GM20000 (cell line): ENCODE measurements around the gene LRRC36.

Experiments used
- DNase-seq: peaks from one replicate; pipeline ENCODE4 v3.0.0; 2012; ENCODE audit warnings: low spot score
- TF ChIP-seq, protein P1 (sequence below): IDR thresholded peaks from 2 replicates; pipeline ENCODE4 v1.5.1; 2012; ENCODE audit warnings: mild to moderate bottlenecking, control low read depth; ENCODE audit errors: extremely low read depth, missing control alignments

Gene LRRC36

DNA sequence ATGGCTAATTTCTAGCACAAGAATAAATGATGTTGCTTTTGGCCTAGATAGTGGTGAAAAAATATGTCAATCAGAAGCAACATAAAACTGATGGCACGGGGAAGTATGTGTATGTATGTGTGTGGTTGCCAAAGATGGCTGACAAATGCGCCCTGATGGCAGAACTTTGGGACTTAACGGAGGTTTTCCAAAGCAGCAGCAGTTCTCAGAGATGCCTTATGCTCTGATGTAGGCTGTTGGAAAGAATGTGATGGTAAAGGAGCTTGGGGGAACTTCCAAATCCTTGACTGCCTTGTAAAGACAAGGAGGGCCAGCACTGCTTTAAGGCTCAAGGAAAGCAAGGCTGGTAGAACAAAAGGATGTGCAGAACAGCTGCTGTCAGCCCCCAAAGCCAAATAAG, 16.1 kb upstream of the LRRC36 start:
- TF ChIP-seq, protein P1, sequence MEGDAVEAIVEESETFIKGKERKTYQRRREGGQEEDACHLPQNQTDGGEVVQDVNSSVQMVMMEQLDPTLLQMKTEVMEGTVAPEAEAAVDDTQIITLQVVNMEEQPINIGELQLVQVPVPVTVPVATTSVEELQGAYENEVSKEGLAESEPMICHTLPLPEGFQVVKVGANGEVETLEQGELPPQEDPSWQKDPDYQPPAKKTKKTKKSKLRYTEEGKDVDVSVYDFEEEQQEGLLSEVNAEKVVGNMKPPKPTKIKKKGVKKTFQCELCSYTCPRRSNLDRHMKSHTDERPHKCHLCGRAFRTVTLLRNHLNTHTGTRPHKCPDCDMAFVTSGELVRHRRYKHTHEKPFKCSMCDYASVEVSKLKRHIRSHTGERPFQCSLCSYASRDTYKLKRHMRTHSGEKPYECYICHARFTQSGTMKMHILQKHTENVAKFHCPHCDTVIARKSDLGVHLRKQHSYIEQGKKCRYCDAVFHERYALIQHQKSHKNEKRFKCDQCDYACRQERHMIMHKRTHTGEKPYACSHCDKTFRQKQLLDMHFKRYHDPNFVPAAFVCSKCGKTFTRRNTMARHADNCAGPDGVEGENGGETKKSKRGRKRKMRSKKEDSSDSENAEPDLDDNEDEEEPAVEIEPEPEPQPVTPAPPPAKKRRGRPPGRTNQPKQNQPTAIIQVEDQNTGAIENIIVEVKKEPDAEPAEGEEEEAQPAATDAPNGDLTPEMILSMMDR, result no peak

DNA sequence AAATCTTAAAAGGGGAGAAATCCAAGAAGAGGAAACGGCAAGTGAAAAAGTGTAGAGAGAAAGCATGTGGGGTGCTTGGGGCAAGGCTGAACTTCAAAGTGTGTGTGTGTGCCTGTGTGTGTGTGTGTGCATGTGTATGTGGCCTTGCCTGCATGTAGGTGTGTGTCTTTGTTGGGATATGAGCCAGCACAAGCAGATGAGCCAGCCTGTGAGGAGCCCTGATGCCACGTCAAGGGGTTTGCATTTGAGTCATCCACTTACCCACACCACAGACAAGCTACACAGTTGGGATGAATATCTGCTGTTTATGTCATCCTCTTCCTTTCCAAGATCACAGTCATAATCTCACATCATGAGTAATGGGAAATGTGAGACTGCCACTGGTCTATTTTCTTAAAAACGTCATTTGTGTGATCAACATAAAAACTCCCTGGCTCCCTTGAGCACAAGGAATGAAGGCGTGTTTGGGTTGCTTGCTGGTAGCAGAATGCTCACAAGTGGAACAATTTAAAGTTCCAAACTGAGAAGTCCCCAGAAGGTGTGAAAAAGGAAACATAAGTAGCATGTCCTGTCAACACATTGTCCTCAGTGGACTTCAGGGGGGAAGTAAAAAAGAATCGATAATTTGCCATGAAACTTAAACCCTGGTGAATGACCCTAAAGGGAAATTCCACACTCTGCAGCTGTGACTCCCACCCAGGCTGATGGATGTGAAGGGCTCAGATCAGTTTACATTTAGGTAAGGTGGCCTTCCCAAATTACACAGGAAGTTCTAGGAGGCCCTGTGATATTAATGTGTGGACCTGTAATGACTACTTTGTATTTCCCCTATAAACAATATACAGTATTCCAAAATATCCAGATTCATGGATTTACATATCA, 14.8 kb upstream of the LRRC36 start:
- TF ChIP-seq, protein P1, result no peak
- DNase-seq, result peak; percentile 71

More for the DNA sequence above, 16.1 kb upstream of the LRRC36 start:
- DNase-seq, result no peak

DNA sequence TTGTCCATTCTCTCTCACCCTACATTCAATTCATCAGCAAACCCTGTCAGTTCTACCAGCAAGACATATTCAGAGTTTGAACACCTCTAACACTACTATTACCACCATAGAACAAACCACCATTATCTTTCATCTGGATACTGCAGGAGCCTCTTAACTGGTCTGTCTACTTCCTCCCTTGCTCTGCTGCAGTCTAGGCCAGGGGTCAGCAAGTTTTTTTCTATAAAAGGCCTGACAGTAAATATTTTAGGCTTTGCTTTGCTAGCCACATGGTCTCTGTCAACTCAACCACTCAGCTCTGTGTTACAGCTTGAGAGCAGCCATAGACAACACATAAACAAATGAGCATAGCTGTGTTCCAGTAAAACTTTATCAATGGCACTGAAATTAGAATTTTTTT, 13.9 kb upstream of the LRRC36 start:
- TF ChIP-seq, protein P1, result no peak
- no peak for DNase-seq

DNA sequence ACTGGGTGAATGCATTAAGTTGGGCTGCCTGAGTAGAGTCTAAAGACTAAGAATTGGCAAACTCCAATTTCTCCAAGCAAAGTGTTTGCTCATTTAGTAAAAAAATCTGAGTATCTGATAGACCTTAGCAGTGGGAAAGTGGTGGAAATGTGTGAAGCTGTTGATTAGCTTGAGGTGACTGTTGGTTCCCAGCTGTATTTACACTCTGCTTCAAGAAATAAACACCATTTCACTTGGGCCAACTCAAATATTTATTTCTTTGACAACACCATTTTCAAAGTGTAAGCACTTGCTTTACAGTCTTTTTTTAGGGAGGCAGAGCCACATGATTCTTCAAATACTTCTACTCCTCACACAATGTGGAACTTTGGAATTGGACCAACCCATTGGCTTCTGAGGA, 8.8 kb upstream of the LRRC36 start:
- DNase-seq, result no peak
- TF ChIP-seq, protein P1, result no peak

DNA sequence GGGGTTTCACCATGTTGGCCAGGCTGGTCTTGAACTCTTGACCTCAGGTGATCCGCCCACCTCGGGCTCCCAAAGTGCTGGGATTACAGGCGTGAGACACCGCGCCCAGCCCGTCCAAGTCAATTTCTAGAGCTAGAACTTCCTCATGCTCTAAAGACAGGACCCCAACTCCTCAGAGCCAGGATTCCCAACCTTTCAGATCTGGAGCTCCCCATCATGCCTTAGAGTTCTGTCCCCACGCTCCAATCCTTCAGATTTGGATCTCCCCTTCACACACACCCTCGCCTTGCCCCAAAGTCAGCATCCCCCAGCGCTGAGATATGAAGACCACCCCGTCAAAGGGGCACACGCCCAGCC, 522 bp upstream of the LRRC36 start:
- TF ChIP-seq, protein P1, result no peak
- no peak for DNase-seq

DNA sequence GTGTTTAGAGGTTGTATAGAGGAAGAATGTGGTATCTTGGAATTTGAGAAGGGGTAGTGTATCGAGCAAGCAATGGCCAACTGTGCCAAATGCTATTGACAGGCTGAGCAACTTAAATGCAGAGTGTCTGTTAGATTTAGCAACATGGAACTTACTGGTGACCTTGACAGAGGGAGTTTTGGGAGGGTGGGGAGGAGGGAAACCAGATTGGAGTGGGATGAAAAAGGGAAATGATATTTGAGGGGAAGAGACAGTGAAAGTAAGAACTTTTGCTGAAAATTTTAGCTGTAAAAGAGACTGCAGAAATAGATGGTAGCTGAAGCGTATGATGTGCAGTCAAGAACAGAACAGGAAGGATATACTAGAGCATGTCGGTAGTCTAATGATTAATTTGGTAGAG, 1.1 kb downstream of the LRRC36 start:
- TF ChIP-seq, protein P1, result no peak

DNA sequence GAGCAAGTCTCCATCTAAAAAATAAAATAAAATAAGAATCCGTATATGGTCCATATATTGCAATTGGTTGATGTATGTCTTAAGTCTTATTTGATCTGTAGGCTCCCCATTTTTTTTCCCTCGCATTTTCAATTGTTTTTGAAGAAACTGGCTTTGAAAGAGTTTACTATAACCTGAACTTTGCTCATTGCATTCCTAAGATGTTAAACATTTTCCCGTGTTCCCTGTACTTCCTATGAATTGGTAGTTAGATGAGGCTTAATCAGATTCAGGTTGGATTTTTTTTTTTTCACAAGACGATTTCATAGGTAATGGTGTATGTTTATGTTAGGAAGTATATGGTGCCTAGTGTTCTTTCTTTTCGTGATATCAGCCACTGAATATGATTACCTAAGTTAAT, 3.3 kb downstream of the LRRC36 start:
- no peak for DNase-seq
- TF ChIP-seq, protein P1, result no peak

More for the DNA sequence above, 1.1 kb downstream of the LRRC36 start:
- peak; percentile 39 for DNase-seq
